Adipocyte (in vitro differentiated cells): ENCODE measurements around the gene CPNE2.
"Not testable (repeated sequence)": the region's sequence is repeated elsewhere in the genome, so short reads cannot be mapped to it uniquely, and the experiment has no call there.

Source experiments
- DNase-seq: peaks from one replicate; pipeline ENCODE4 v3.0.0-alpha.2; 2015; ENCODE audit warnings: low read depth
- H3K27me3 ChIP-seq: replicated peaks from 2 replicates; pipeline ENCODE4 v1.7.0; 2013; ENCODE audit warnings: mild to moderate bottlenecking, low read length, moderate library complexity; ENCODE audit not compliant: control insufficient read depth, insufficient read depth
- H3K36me3 ChIP-seq: 2 replicates; pipeline ENCODE4 v1.7.0; 2013; ENCODE audit warnings: low read length, mild to moderate bottlenecking, moderate library complexity; ENCODE audit not compliant: control insufficient read depth, insufficient read depth, severe bottlenecking
- H3K4me1 ChIP-seq: 2 replicates; pipeline ENCODE4 v1.7.0; 2013; ENCODE audit warnings: mild to moderate bottlenecking, low read length, moderate library complexity; ENCODE audit not compliant: control insufficient read depth, insufficient read depth
- H3K4me3 ChIP-seq: 2 replicates; pipeline ENCODE4 v1.7.0; 2013; ENCODE audit warnings: mild to moderate bottlenecking, low read length, moderate library complexity
- H3K9ac ChIP-seq: 2 replicates; pipeline ENCODE4 v1.7.0; 2013; ENCODE audit warnings: mild to moderate bottlenecking, low read length, moderate library complexity
- H3K9me3 ChIP-seq: 2 replicates; pipeline ENCODE4 v1.7.0; 2013; ENCODE audit warnings: mild to moderate bottlenecking, low read length, moderate library complexity; ENCODE audit not compliant: control insufficient read depth

Gene CPNE2

GRCh38 chr16:57185446-57185944 is 93.1 kb downstream of the CPNE2 start:
- Histone ChIP-seq H3K9me3 (no peaks in the 10 kb centered on the region), H3K9ac (peak overlapping the region; percentile 96), H3K27me3 (no peaks in the 10 kb centered on the region), H3K4me1 (peaks cover 29% of the 10 kb centered on the region), H3K4me3 (peak overlapping the region; percentile 99), H3K36me3 (no peaks in the 10 kb centered on the region)
- peak; percentile 75 for DNase-seq

GRCh38 chr16:57185945-57186871 is 93.8 kb downstream of the CPNE2 start, which contains the start of the genes PSME3IP1 and RSPRY1:
Gene PSME3IP1, minus strand, starts transcription at chr16:57186039. Its CDS starts 12,185 bp downstream, at chr16:57173854.
Gene RSPRY1, plus strand, starts transcription at chr16:57186329. Its CDS starts 18,330 bp downstream, at chr16:57204659.
- H3K27me3 ChIP-seq = no peaks in the 10 kb centered on the region
- peak; percentile 100 for DNase-seq
- no peaks in the 10 kb centered on the region for H3K9me3 ChIP-seq
- no peaks in the 10 kb centered on the region for H3K36me3 ChIP-seq
- H3K4me3 ChIP-seq = peak within 1 kb of the TSS; percentile 99
- H3K9ac ChIP-seq = peak within 1 kb of the TSS; percentile 98
- H3K4me1 ChIP-seq = peaks cover 36% of the 10 kb centered on the region

GRCh38 chr16:57186872-57187854 is 94.8 kb downstream of the CPNE2 start:
- peak overlapping the region; percentile 99 for H3K4me3 ChIP-seq
- H3K9me3 ChIP-seq = no peaks in the 10 kb centered on the region
- H3K9ac ChIP-seq = peak overlapping the region; percentile 98
- no peaks in the 10 kb centered on the region for H3K27me3 ChIP-seq
- DNase-seq = peak; percentile 64
- H3K36me3 ChIP-seq = no peaks in the 10 kb centered on the region
- peaks cover 45% of the 10 kb centered on the region for H3K4me1 ChIP-seq

GRCh38 chr16:57187902-57188710 is 95.7 kb downstream of the CPNE2 start:
- Histone ChIP-seq H3K4me1 (peaks cover 54% of the 10 kb centered on the region), H3K9ac (peak overlapping the region; percentile 98), H3K4me3 (peak overlapping the region; percentile 99)
- not testable (repeated sequence) for H3K27me3 ChIP-seq, H3K36me3 ChIP-seq, H3K9me3 ChIP-seq
- DNase-seq = peak; percentile 34

- no peak overlapping the region for H3K9ac ChIP-seq
- H3K9me3 ChIP-seq = no peaks in the 10 kb centered on the region
- H3K36me3 ChIP-seq = no peaks in the 10 kb centered on the region
- no peak overlapping the region for H3K4me3 ChIP-seq
- peaks cover 60% of the 10 kb centered on the region for H3K4me1 ChIP-seq
- no peaks in the 10 kb centered on the region for H3K27me3 ChIP-seq
- no peak for DNase-seq
Observed at GRCh38 chr16:57188711-57189002, 96.3 kb downstream of the CPNE2 start.

GRCh38 chr16:57189527-57189926 is 97.1 kb downstream of the CPNE2 start:
- not testable (repeated sequence) for H3K36me3 ChIP-seq, H3K9ac ChIP-seq, H3K27me3 ChIP-seq

GRCh38 chr16:57190136-57190535 is 97.8 kb downstream of the CPNE2 start:
- Histone ChIP-seq H3K4me3 (peak overlapping the region; percentile 43), H3K9me3 (no peaks in the 10 kb centered on the region), H3K27me3 (no peaks in the 10 kb centered on the region), H3K9ac (peak overlapping the region; percentile 45), H3K4me1 (peaks cover 64% of the 10 kb centered on the region), H3K36me3 (no peaks in the 10 kb centered on the region)
- DNase-seq = no peak

More at GRCh38 chr16:57189527-57189926, 97.1 kb downstream of the CPNE2 start:
- H3K4me3 ChIP-seq, H3K9me3 ChIP-seq, DNase-seq: not testable (repeated sequence)
- H3K4me1 ChIP-seq = peaks cover 65% of the 10 kb centered on the region

GRCh38 chr16:57191056-57191571 is 98.7 kb downstream of the CPNE2 start:
- Histone ChIP-seq H3K4me1 (peaks cover 68% of the 10 kb centered on the region), H3K9me3 (no peaks in the 10 kb centered on the region), H3K27me3 (no peaks in the 10 kb centered on the region), H3K4me3 (no peak overlapping the region), H3K36me3 (no peaks in the 10 kb centered on the region), H3K9ac (no peak overlapping the region)
- peak; percentile 69 for DNase-seq

GRCh38 chr16:57192146-57192545 is 99.8 kb downstream of the CPNE2 start:
- H3K4me1 ChIP-seq = peaks cover 74% of the 10 kb centered on the region
- H3K4me3 ChIP-seq = no peak overlapping the region
- H3K36me3 ChIP-seq = no peaks in the 10 kb centered on the region
- no peaks in the 10 kb centered on the region for H3K9me3 ChIP-seq
- peak overlapping the region; percentile 18 for H3K9ac ChIP-seq
- no peak for DNase-seq
- H3K27me3 ChIP-seq = no peaks in the 10 kb centered on the region

- Histone ChIP-seq H3K9me3 (no peaks in the 10 kb centered on the region), H3K4me1 (peaks cover 67% of the 10 kb centered on the region), H3K27me3 (no peaks in the 10 kb centered on the region), H3K4me3 (peak overlapping the region; percentile 32), H3K36me3 (no peaks in the 10 kb centered on the region), H3K9ac (no peak overlapping the region)
- DNase-seq = peak; percentile 51
Observed at GRCh38 chr16:57192720-57193486, 100.5 kb downstream of the CPNE2 start.
